Left ventricle myocardium inferior (tissue), 1 donor: ENCODE data around the gene ERG. TPM values are rescaled to one million over a fixed set of nuclear protein-coding genes. Genes with fewer than 3 reads are reported as not detected.

Experiments
- DNase-seq: peaks from one replicate; pipeline ENCODE4 v3.0.0-alpha.2; 2020
- H3K27ac ChIP-seq: fragments of 200-600 bp; replicated peaks from 2 replicates; pipeline ENCODE4 v1.8.0; 2021
- H3K27me3 ChIP-seq: fragments of 200-600 bp; 2 replicates; pipeline ENCODE4 v1.8.0; 2021; ENCODE audit warnings: low read depth
- H3K36me3 ChIP-seq: fragments of 200-600 bp; 2 replicates; pipeline ENCODE4 v1.8.0; 2021
- H3K4me1 ChIP-seq: fragments of 200-600 bp; 2 replicates; pipeline ENCODE4 v1.8.0; 2021
- H3K4me3 ChIP-seq: fragments of 200-600 bp; 2 replicates; pipeline ENCODE4 v1.8.0; 2021; ENCODE audit warnings: mild to moderate bottlenecking, moderate library complexity
- H3K9me3 ChIP-seq: fragments of 200-600 bp; replicated peaks from 2 replicates; pipeline ENCODE4 v1.8.0; 2021
- CTCF ChIP-seq: fragments of 200-600 bp; IDR thresholded peaks from 2 replicates; pipeline ENCODE4 v1.8.0; 2021; ENCODE audit warnings: antibody characterized with exemption, mild to moderate bottlenecking, borderline replicate concordance
- intact Hi-C: fragments of 100-400 bp; cut with micrococcal nuclease; formaldehyde crosslinking; loops from one replicate; pipeline ENCODE4 v1.11.0; 2022
- total RNA-seq: library from RNA; stranded (reverse); fragmentation: NEBNext Ultra II Directional; extraction: Animal tissue kit (Norgen Biotek cat#: 25700); gene quantifications from one replicate; pipeline ENCODE4 v1.2.1, GENCODE V29; 2021
- donor health status: DM: no; HTN: yes; CAD: no; lungs with severe emphysema.

Gene ERG
- total RNA-seq, 1 donor from 2014 or later, result 17.3 TPM

- no peak overlapping the region for H3K27ac ChIP-seq
- no peak for TF ChIP-seq CTCF
Measured at GRCh38 chr21:38439426-38439825, 58.9 kb downstream of the ERG start.

GRCh38 chr21:38438462-38438893 lies 59.8 kb downstream of the ERG start:
- H3K27me3 ChIP-seq, result no peaks in the 10 kb centered on the region
- TF ChIP-seq CTCF, result no peak
- no peak overlapping the region for H3K4me3 ChIP-seq
- DNase-seq, result peak; percentile 67
- H3K36me3 ChIP-seq, result no peaks in the 10 kb centered on the region
- peaks cover 63% of the 10 kb centered on the region for H3K4me1 ChIP-seq
- no peaks in the 10 kb centered on the region for H3K9me3 ChIP-seq
- peak overlapping the region; percentile 15 for H3K27ac ChIP-seq
- intact Hi-C loops, result no loop called here

More at GRCh38 chr21:38439426-38439825, 58.9 kb downstream of the ERG start:
- intact Hi-C loops, result no loop called here
- peaks cover 61% of the 10 kb centered on the region for H3K4me1 ChIP-seq
- no peak overlapping the region for H3K4me3 ChIP-seq
- no peaks in the 10 kb centered on the region for H3K27me3 ChIP-seq
- H3K36me3 ChIP-seq, result no peaks in the 10 kb centered on the region
- H3K9me3 ChIP-seq, result no peaks in the 10 kb centered on the region
- DNase-seq, result no peak

- intact Hi-C loops, result no loop called here
- Histone ChIP-seq H3K4me3 (no peak overlapping the region), H3K36me3 (no peaks in the 10 kb centered on the region), H3K4me1 (peaks cover 54% of the 10 kb centered on the region), H3K9me3 (no peaks in the 10 kb centered on the region), H3K27me3 (no peaks in the 10 kb centered on the region), H3K27ac (no peak overlapping the region)
- no peak for TF ChIP-seq CTCF
- DNase-seq, result no peak
Measured at GRCh38 chr21:38436341-38436740, 61.9 kb downstream of the ERG start.

GRCh38 chr21:38434913-38435533 lies 63.3 kb downstream of the ERG start:
- DNase-seq, result no peak
- H3K27ac ChIP-seq, result no peak overlapping the region
- no peaks in the 10 kb centered on the region for H3K36me3 ChIP-seq

GRCh38 chr21:38433471-38433870 lies 64.8 kb downstream of the ERG start:
- Histone ChIP-seq H3K36me3 (no peaks in the 10 kb centered on the region), H3K27me3 (no peaks in the 10 kb centered on the region), H3K4me1 (peaks cover 33% of the 10 kb centered on the region), H3K27ac (no peak overlapping the region), H3K4me3 (no peak overlapping the region), H3K9me3 (no peaks in the 10 kb centered on the region)
- no peak for TF ChIP-seq CTCF
- intact Hi-C loops, result no loop called here
- DNase-seq, result no peak

More at GRCh38 chr21:38434913-38435533, 63.3 kb downstream of the ERG start:
- TF ChIP-seq CTCF, result no peak
- Histone ChIP-seq H3K27me3 (no peaks in the 10 kb centered on the region), H3K4me3 (peak overlapping the region; percentile 5), H3K4me1 (peaks cover 45% of the 10 kb centered on the region), H3K9me3 (no peaks in the 10 kb centered on the region)
- intact Hi-C loops, result no loop called here
